Transverse colon (tissue), 4 donors: ENCODE data around the gene KRTAP10-5. TPM values are rescaled to one million over a fixed set of nuclear protein-coding genes. Genes with fewer than 3 reads are reported as not detected.

Experiments
- DNase-seq: peaks from one replicate; pipeline ENCODE4 v3.0.0-alpha.2; 2019
- H3K27ac ChIP-seq, 4 donors: fragments of 200-600 bp; sonication (generic); 2 replicates each; pipeline ENCODE4 v1.5.1; 2016 to 2018; ENCODE audit warnings: inconsistent platforms in 4 of 4
- H3K27me3 ChIP-seq: fragments of 200-600 bp; sonication (generic); 2 replicates; pipeline ENCODE4 v1.5.1; 2017; ENCODE audit warnings: inconsistent platforms
- H3K36me3 ChIP-seq, 4 donors: fragments of 200-600 bp; sonication (generic); 2 replicates each; pipeline ENCODE4 v1.5.1; 2017 to 2019; ENCODE audit warnings: inconsistent platforms in 4 of 4
- H3K4me1 ChIP-seq, 4 donors: fragments of 200-600 bp; sonication (generic); 2 replicates each; pipeline ENCODE4 v1.5.1; 2017 to 2020; ENCODE audit warnings: inconsistent platforms in 4 of 4
- H3K4me3 ChIP-seq, 4 donors: fragments of 200-600 bp; sonication (generic); 1 replicate in 1 of 4; 2 replicates in 3 of 4; pipeline versions ENCODE4 v1.5.1 to v1.6.1; 2017 to 2019; ENCODE audit warnings: inconsistent platforms in 4 of 4
- H3K9me3 ChIP-seq, 2 donors: fragments of 200-600 bp; sonication (generic); 2 replicates each; pipeline ENCODE4 v1.5.1; 2017 to 2019; ENCODE audit warnings: inconsistent platforms in 2 of 2
- CTCF ChIP-seq, 5 experiments: fragments of 200-600 bp in 3 of 5; fragments of 450-650 bp in 2 of 5; sonication (generic) in 3 of 5; IDR thresholded peaks; 1 replicate in 2 of 5; 2 replicates in 3 of 5; pipeline ENCODE4 v1.5.1; 2016 to 2017; ENCODE audit warnings: antibody characterized with exemption in 5 of 5, inconsistent platforms in 3 of 5, mild to moderate bottlenecking in 2 of 5, moderate library complexity in 1 of 5
- EP300 ChIP-seq: sonication (generic); formaldehyde crosslinking; IDR thresholded peaks from one replicate; pipeline ENCODE4 v1.6.1; 2017; ENCODE audit warnings: antibody characterized with exemption, low read depth
- POLR2A ChIP-seq: fragments of 450-650 bp; IDR thresholded peaks from one replicate; pipeline ENCODE4 v1.6.1; 2016; ENCODE audit warnings: antibody characterized with exemption, mild to moderate bottlenecking, moderate library complexity
- POLR2AphosphoS5 ChIP-seq, 3 donors: sonication (generic); formaldehyde crosslinking; IDR thresholded peaks; one replicate each; pipeline ENCODE4 v1.6.1; 2016; ENCODE audit warnings: antibody characterized with exemption in 3 of 3
- WGBS, 2 donors: methylation state at CpG; one replicate each; pipeline ENCODE4 v1.1.5; 2018; ENCODE audit warnings: low coverage in 1 of 2; 5-methylcytosine and 5-hydroxymethylcytosine counted together
- in situ Hi-C, 4 donors: fragments of 200-750 bp; cut with MboI; loops; one replicate each; pipeline versions ENCODE4 v1.15.0 to v1.15.1; 2017; ENCODE audit warnings: low sequenced_read_pairs in 3 of 4, low pct_ligation_motif_present in 1 of 4, low pct_unique_long_range_greater_than_20kb in 1 of 4
- intact Hi-C: fragments of 100-400 bp; cut with DNase I; formaldehyde crosslinking; loops from one replicate; pipeline ENCODE4 v1.15.1; 2023; ENCODE audit warnings: low total_unique reads
- total RNA-seq, 4 donors: library from RNA; depleted of rRNA; stranded (reverse); fragments of >200 nt; gene quantifications; one replicate each; pipeline ENCODE4 v1.1.0, GENCODE V29; 2016

Gene KRTAP10-5
- total RNA-seq, 4 donors from 2014 or later: not detected

DNA sequence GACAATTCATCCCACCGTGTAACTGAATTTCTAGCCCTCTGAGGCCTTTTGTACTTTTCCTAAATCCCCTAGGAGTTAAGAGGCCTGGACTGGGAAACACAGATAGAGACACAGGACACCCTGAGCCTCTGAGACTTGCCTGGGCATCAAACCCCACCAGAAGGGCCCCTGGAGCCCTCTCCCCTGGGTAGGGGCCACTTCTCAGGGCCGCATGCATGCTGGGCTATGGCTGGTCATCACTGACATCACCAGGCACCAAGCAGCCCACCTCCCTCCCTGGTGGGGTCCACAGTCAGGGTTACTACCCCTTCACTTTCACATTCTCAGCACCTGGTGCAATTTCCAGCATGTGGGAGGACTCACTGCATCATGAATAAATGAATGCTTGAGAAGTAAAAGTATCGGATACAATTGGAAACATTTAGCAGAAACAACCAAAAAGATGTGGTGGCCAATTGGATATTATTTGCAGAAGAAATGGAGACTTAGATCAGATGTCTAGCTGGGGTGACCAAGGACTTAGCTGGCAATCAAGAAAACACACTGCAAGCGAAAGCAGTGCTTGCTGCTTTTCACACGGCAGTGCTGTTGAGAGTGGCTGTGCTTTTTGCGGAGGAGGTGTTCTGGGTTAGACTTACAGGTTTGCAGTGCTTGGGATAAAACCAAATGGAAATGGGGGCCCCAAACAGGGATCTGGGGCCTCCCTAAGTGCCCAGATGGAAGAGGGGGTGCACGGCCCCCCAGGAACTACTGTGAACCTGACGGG is 19.0 kb upstream of the KRTAP10-5 start:
- DNase-seq: no peak
- intact Hi-C loops: no loop called here
- Histone ChIP-seq H3K9me3 (peaks cover 0 to 5% of the 10 kb centered on the region in 2 donors), H3K4me3 (no peak overlapping the region), H3K36me3 (no peaks in the 10 kb centered on the region), H3K4me1 (no peaks in the 10 kb centered on the region), H3K27me3 (peaks cover 42% of the 10 kb centered on the region), H3K27ac (no peak overlapping the region)
- 83 to 89% methylated on average over 6 to 8 of the region's 8 CpGs for WGBS, 2 donors
- in situ Hi-C loops: loop anchor here in 2 of 4 donors (25.0 kb wide), 1 partner anchor 88 kb away; the partner anchor contains the start of genes KRTAP10-12 (in 2 of the 2) and KRTAP12-1 (in 2 of the 2)
- no peak for TF ChIP-seq POLR2A
- no peak for TF ChIP-seq EP300
- TF ChIP-seq CTCF (IDR thresholded peaks at IDR 0.05): no peak
- no peak for TF ChIP-seq POLR2AphosphoS5 (IDR thresholded peaks at IDR 0.05)

DNA sequence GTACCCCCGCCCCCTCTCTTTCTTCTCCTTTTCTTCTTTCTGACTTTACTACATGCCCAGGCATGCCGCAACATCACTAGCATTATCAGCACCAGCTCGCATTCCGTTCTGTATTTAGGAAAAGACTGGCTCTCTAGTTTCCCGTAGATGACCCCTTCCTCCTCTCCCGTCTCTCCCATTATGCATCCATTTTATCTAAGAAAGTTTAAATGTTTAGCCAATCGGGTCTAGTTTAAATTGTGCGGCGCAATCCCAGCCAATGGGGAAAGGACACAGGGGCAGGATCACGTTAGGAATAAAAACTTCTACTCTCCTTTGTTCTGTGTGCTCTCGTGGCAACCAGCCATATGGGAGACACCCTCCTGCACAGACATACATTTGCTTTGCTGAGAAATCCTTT is 17.7 kb upstream of the KRTAP10-5 start:
- no peak for DNase-seq
- 64 to 79% methylated on average over 11 of the region's 11 CpGs for WGBS, 2 donors
- H3K27me3 ChIP-seq: peaks cover 46% of the 10 kb centered on the region
- intact Hi-C loops: no loop called here
- H3K27ac ChIP-seq: no peak overlapping the region
- in situ Hi-C loops: loop anchor here in 2 of 4 donors (25.0 kb wide), 1 partner anchor 89 kb away; the partner anchor contains the start of genes KRTAP10-12 (in 2 of the 2) and KRTAP12-1 (in 2 of the 2)
- no peaks in the 10 kb centered on the region for H3K4me1 ChIP-seq
- H3K36me3 ChIP-seq: no peaks in the 10 kb centered on the region
- H3K4me3 ChIP-seq: no peak overlapping the region
- no peak for TF ChIP-seq CTCF (IDR thresholded peaks at IDR 0.05)
- TF ChIP-seq EP300: no peak
- TF ChIP-seq POLR2AphosphoS5 (IDR thresholded peaks at IDR 0.05): no peak
- TF ChIP-seq POLR2A: no peak
- H3K9me3 ChIP-seq: peaks cover 0 to 5% of the 10 kb centered on the region in 2 donors

GRCh38 chr21:44596068-44596725 is 15.8 kb upstream of the KRTAP10-5 start:
- peaks cover 44% of the 10 kb centered on the region for H3K27me3 ChIP-seq
- in situ Hi-C loops: loop anchor here in 2 of 4 donors (25.0 kb wide), 1 partner anchor 91 kb away; the partner anchor contains the start of genes KRTAP10-12 (in 2 of the 2) and KRTAP12-1 (in 2 of the 2)
- WGBS, 2 donors: 73 to 80% methylated on average over 6 to 9 of the region's 9 CpGs

More at GRCh38 chr21:44596068-44596725, 15.8 kb upstream of the KRTAP10-5 start:
- no peaks in the 10 kb centered on the region for H3K4me1 ChIP-seq
- peaks cover 0 to 5% of the 10 kb centered on the region in 2 donors for H3K9me3 ChIP-seq
- H3K4me3 ChIP-seq: no peak overlapping the region
- no peak overlapping the region for H3K27ac ChIP-seq
- DNase-seq: no peak
- intact Hi-C loops: no loop called here
- TF ChIP-seq EP300: no peak
- no peak for TF ChIP-seq CTCF (IDR thresholded peaks at IDR 0.05)
- TF ChIP-seq POLR2AphosphoS5 (IDR thresholded peaks at IDR 0.05): no peak
- no peak for TF ChIP-seq POLR2A
- no peaks in the 10 kb centered on the region for H3K36me3 ChIP-seq
